Panc1 (cell line): Measurements from ENCODE around the gene CEP104. TPM values are rescaled to one million over a fixed set of nuclear protein-coding genes. Genes with fewer than 3 reads are reported as not detected.

Experiments
- ATAC-seq: fragments of 200-7000 bp; cut with Tn5 transposase; 2 replicates; pipeline ENCODE4 v1.9.1; 2020; ENCODE audit warnings: mild to moderate bottlenecking, moderate library complexity
- BruUV-seq: library from RNA; stranded (reverse); fragments of 400-500 nt; replicated peaks from 2 replicates; lab custom pipeline; 2021; lab: Mats Ljungman, UMichigan
- CTCF ChIA-PET: fragments of 300-600 bp; sonication (Branson Sonifier 250); formaldehyde crosslinking; loops from one replicate; lab custom pipeline; 2022; ENCODE audit warnings: antibody characterized with exemption; lab: Charles Lee
- POLR2A ChIA-PET: fragments of 300-600 bp; sonication (Branson Sonifier 250); formaldehyde crosslinking; loops from one replicate; lab custom pipeline; 2022; ENCODE audit warnings: antibody characterized with exemption; lab: Charles Lee
- DNase-seq: peaks from one replicate; pipeline ENCODE4 v3.0.0-alpha.2; 2010; ENCODE audit warnings: low read depth, low spot score
- H3K27ac ChIP-seq: 2 replicates; pipeline ENCODE4 v1.5.1; 2011; ENCODE audit warnings: mild to moderate bottlenecking, low read length, inconsistent platforms
- H3K27me3 ChIP-seq: fragments of 200-500 bp; sonication (Bioruptor generic); 2 replicates; pipeline ENCODE4 v1.6.0; 2014; ENCODE audit warnings: low read length, inconsistent platforms; ENCODE audit not compliant: control insufficient read depth, insufficient read depth
- H3K36me3 ChIP-seq: fragments of 200-500 bp; sonication (Bioruptor generic); 2 replicates; pipeline ENCODE4 v1.5.1; 2014; ENCODE audit warnings: inconsistent platforms, mild to moderate bottlenecking, low read length, moderate library complexity; ENCODE audit not compliant: control insufficient read depth, insufficient read depth
- H3K4me1 ChIP-seq: 2 replicates; pipeline ENCODE4 v1.5.1; 2011; ENCODE audit warnings: inconsistent platforms, mild to moderate bottlenecking, low read length, moderate library complexity; ENCODE audit not compliant: control insufficient read depth, insufficient read depth
- H3K4me3 ChIP-seq, 2 experiments: 2 replicates each; pipeline ENCODE4 v1.5.1; 2011 to 2012; ENCODE audit warnings: low read depth in 2 of 2, low read length in 2 of 2, mild to moderate bottlenecking in 2 of 2, inconsistent platforms in 1 of 2, moderate library complexity in 1 of 2
- H3K9me3 ChIP-seq: fragments of 200-500 bp; sonication (Bioruptor generic); 2 replicates; pipeline ENCODE4 v1.5.1; 2014; ENCODE audit warnings: low read depth, mild to moderate bottlenecking, inconsistent platforms, low read length, moderate library complexity; ENCODE audit not compliant: control insufficient read depth, insufficient read depth
- CTCF ChIP-seq: fragments of 450-650 bp; IDR thresholded peaks from 2 replicates; pipeline ENCODE4 v1.5.1; 2017; ENCODE audit warnings: mild to moderate bottlenecking
- POLR2AphosphoS5 ChIP-seq: IDR thresholded peaks from 2 replicates; pipeline ENCODE4 v1.6.1; 2012; ENCODE audit warnings: mild to moderate bottlenecking, low read depth, low read length, moderate library complexity
- REST ChIP-seq, 2 experiments: IDR thresholded peaks; 2 replicates each; pipeline ENCODE4 v1.6.1; 2011 to 2012; ENCODE audit warnings: low read depth in 2 of 2, control low read depth in 1 of 2, low read length in 1 of 2, mild to moderate bottlenecking in 1 of 2, moderate library complexity in 1 of 2; ENCODE audit not compliant: insufficient read depth in 1 of 2
- SIN3A ChIP-seq: IDR thresholded peaks from 2 replicates; pipeline ENCODE4 v1.6.1; 2012; ENCODE audit warnings: low read depth, mild to moderate bottlenecking, low read length, moderate library complexity, borderline replicate concordance; ENCODE audit not compliant: insufficient read depth
- TCF7L2 ChIP-seq: IDR thresholded peaks from 2 replicates; pipeline ENCODE4 v1.6.1; 2011; ENCODE audit warnings: mild to moderate bottlenecking, low read depth, low read length, inconsistent platforms
- in situ Hi-C: cut with HindIII; loops from 2 replicates; pipeline ENCODE4 v1.10.0; 2016; ENCODE audit warnings: low sequenced_read_pairs, low pct_unique_long_range_greater_than_20kb
- intact Hi-C: fragments of 100-400 bp; cut with micrococcal nuclease; formaldehyde crosslinking; loops from one replicate; pipeline ENCODE4 v1.10.0; 2022; ENCODE audit not compliant: unreplicated experiment
- total RNA-seq: library from RNA; stranded (reverse); gene quantifications from one replicate; pipeline ENCODE4 v1.2.1, GENCODE V29; 2021; ENCODE audit not compliant: unreplicated experiment

Gene CEP104
- total RNA-seq, 1 experiment from 2014 or later, result 52.0 TPM

- DNase-seq (no peak), ATAC-seq (peak; percentile 22; the same call in 1 of the 2 replicates)
- no peak overlapping the region for H3K27ac ChIP-seq
- intact Hi-C loops, result no loop called here
- no peak overlapping the region for H3K4me3 ChIP-seq
- H3K9me3 ChIP-seq, result no peaks in the 10 kb centered on the region
- ChIA-PET CTCF (no interaction called here), POLR2A (no interaction called here)
- TF ChIP-seq POLR2AphosphoS5, result no peak
- no peak for TF ChIP-seq SIN3A
- no peak for TF ChIP-seq CTCF
- no peak for TF ChIP-seq REST (IDR thresholded peaks at IDR 0.05; ENCODE audit: insufficient read depth in 1 of 2, low read depth in 2 of 2, low read length in 1 of 2)
- no peak for TF ChIP-seq TCF7L2
- H3K27me3 ChIP-seq, result 0 out of 2 replicates have a peak, but pooled peaks cover 3% of the 10 kb centered on the region
- no TSS peak for BruUV-seq
- in situ Hi-C loops, result no loop called here
- no peaks in the 10 kb centered on the region for H3K4me1 ChIP-seq
- H3K36me3 ChIP-seq, result no peaks in the 10 kb centered on the region
Observed at GRCh38 chr1:3762151-3762872, 94.7 kb downstream of the CEP104 start.

Other genes with a start within 250 kb of the CEP104 start
- gene MEGF6, start 245.7 kb downstream of the CEP104 start, total RNA-seq, result 32.6 TPM
- 57.5 TPM for gene TPRG1L, start 232.2 kb downstream of the CEP104 start, total RNA-seq
- 27.1 TPM for gene WRAP73, start 207.1 kb downstream of the CEP104 start, total RNA-seq
- 4.7 TPM for gene TP73, start 204.7 kb downstream of the CEP104 start, total RNA-seq
- gene CCDC27, start 104.8 kb downstream of the CEP104 start, total RNA-seq, result not detected
- 35.5 TPM for gene SMIM1, start 84.5 kb downstream of the CEP104 start, total RNA-seq
- gene LRRC47, start 60.7 kb downstream of the CEP104 start, total RNA-seq, result 51.0 TPM
- gene DFFB, start 265 bp upstream of the CEP104 start, total RNA-seq, result 3.0 TPM
- 41.2 TPM for gene C1orf174, start 43.1 kb upstream of the CEP104 start, total RNA-seq